HG03103 (cell line): ENCODE measurements around the gene ACVRL1.

ENCODE experiments used
- ATAC-seq: cut with Tn5 transposase; IDR thresholded peaks from one replicate; pipeline ENCODE4 v1.9.1; 2021; ENCODE audit warnings: low read depth; ENCODE audit not compliant: unreplicated experiment

The ACVRL1 gene

GRCh38 chr12:51896236-51896635 is 11.1 kb upstream of the ACVRL1 start:
- ATAC-seq, result no peak

DNA sequence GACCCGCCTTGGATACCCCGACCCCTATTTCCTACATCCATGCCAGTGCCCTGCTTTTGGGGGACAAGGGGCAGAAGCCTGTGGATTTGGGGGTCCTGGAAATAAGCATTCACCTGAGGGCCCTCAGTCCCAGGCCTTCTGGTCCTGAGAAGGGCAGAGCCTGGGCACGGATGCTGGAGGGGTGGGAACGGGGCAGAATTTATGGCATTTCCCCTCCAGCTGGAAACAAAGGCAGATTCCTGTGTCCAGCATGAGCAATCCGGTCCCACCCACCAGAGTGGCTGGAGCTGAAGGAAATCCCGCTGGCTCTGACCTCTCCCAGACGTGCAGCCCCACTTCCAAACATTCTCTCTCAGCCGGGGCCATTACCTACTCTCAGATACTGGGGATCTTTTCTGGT is 10.1 kb upstream of the ACVRL1 start:
- no peak for ATAC-seq

GRCh38 chr12:51898506-51898905 is 8.8 kb upstream of the ACVRL1 start:
- no peak for ATAC-seq

- ATAC-seq, result no peak
Measured at GRCh38 chr12:51898937-51899336, 8.4 kb upstream of the ACVRL1 start.

- no peak for ATAC-seq
Measured at GRCh38 chr12:51900323-51900889, 6.9 kb upstream of the ACVRL1 start.

- no peak for ATAC-seq
Measured at GRCh38 chr12:51901121-51901817, 6.0 kb upstream of the ACVRL1 start.

DNA sequence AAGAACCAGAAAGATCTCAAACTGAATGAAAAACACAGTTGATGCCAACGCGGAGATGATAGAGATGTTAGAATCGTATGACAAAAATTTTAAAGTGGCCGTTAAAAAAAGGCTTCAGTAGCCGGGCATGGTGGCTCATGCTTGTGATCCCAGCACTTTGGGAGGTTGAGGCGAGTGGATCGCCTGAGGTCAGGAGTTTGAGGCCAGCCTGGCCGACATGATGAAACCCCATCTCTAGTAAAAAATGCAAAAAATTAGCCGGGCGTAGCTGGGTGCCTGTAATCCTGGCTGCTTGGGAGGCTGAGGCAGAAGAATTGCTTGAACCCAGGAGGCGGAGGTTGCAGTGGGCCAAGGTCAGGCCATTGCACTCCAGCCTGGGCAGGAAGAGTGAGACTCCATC is 5.4 kb upstream of the ACVRL1 start:
- ATAC-seq, result no peak

DNA sequence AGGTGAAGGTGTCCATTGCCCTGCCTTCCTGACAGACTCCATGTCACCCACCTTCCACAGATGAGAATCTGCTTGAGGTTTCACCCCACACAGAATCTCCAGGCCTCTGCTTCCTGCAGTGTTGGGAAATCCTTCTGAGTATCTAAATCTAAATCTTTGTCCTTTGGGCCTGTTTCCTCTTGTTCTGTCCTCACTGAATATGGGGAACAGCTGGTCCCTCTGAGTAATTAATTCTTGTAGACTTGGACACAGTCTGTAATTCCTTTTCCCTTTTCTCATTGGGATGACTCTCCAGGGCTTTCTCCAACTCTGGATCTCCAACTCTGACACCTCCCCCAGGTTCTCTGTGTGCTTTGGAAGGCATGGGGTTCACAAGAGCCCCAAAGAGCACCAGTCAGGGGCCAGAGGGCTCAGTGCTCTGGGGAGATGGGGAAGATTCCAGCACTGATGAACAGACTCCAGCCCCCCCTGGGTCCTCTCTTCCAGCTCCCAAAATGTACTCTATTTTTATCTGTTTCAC is 2.3 kb upstream of the ACVRL1 start:
- ATAC-seq, result no peak

DNA sequence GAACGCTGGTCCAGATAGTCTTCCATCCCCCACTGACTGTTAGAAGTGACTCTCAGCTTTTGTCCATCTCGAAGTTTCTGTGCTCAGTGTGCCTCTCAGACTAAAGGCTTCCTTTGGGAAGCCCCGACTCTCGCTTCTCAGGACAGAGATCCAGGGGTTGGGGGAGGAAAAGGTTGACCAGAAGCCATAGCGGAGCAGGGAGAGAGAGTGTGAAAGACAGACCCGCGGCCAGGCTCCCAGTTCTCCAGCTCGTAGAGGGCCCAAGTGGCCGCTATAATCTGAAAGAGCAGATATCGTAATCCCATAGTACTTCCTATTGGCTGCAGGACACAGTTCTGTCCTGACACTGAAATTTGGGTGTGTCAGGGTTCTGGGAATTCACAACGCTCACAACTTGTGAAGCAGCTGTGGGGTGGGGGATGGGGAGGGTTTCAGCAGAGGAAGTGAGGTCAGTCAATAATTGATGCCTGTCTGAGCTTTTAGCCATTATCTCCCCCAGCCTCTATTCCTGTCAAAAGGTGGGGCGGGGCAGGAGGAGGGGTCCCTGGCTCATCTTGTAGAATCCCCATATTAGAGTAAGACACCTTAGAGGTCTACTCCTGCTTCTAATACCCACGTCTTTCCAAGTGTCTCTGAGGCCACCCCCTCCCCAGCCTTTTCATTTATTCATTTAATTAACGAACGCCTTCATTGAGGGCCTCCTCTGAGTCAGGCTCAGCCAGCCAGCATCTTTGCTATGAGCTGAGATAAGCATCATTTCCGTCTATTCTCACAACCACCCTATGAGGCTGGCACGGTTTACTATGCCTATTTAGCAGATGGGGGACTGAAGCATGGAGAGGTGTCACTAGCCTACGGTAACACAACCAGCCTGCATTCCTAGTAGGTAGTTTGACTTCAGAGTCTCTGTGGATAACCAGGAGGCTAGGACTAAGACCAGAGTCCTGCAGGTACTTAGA is 1.6 kb upstream of the ACVRL1 start:
- no peak for ATAC-seq

DNA sequence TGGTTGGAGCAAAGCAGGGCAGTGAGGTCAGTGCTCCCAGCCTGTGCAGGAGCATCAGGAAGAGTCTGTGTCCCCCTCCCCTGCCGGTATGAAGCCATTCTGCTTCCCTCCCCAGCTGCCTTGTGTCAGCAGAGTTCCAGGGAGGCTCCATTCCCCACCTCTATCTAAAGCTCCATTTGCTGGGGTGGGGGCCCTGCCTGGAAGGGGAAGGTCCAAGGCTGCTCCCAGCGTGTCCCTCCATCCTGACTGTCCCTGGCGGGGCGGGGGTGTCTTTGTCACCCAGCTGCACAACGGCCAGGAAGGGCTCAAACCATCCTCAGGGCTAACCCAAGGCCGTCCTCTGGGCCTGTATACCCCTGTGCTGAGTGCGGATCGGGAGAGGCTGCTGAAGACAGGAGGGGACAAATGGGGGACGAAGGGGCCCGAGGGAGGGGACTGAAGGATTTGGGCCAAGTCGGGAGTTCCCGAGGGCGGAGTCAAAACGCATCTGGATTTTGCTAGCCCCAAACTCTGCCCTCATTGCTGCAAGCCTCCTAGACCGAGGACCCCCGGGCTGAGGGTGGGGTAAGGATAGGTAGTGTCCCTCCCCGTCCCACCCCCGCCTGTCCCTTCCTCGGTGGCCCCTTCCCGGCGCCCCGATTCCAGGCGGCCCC is 748 bp upstream of the ACVRL1 start:
- ATAC-seq, result no peak

DNA sequence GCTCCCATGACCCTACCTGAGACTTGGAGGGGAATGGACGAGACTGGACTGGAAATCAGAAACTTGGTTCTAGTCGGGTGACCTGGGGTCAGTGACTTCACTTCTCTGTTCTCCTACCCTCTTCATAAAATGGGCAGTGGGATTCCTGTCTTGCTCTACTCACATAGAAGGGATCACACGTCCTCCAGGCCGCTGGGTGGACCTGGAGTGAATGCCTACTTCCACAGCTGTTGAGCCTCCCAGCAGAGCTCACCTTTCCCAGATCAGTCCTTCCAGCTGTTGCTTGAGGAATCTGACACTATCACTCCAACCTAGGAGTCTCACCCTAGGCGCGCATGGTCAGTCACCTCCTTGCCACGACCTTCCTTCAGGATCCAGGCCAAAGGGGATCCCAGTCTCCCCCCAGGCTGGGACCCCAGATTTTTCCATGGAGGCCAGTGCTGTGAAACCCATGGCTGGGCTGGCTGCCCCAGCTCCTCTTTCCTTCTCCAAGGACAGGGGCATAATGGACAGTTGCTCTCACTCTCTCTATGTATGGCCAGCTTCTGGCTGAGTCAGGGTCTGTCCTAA is 637 bp downstream of the ACVRL1 start:
- no peak for ATAC-seq

DNA sequence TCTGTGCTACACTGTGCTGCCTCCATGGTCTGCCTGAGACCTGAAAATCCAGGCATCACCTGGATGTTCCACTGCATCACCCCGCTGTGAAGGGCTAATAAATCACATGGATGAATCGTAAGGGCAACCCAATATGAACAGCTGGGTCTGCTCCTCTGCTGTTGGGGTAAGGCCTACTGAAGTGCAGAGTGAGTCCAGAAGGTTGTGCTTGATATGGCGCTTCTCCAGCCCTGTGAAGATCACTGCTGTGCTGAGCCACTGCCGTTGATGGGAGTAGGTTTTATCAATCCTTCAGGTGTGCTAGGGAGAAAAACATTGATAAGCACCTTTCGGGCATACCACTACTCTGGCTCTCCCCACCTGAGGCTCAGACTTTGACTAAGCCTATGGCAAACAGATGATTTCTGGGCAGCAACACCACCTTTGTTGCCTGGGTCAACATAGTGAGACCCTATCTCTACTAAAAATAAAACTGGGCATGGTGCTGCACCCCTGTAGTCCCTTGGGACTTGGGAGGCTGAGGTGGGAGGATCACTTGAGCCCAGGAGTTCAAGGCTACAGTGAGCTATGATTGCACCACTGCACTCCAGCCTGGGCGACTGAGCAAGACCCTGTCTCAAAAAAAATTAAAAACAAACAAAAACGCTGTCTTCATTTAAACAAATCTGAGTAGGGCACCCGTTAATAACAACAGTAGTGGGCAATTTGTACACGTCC is 1.7 kb downstream of the ACVRL1 start:
- ATAC-seq, result no peak

GRCh38 chr12:51910168-51910567 is 2.9 kb downstream of the ACVRL1 start:
- no peak for ATAC-seq

- no peak for ATAC-seq
Measured at GRCh38 chr12:51910691-51911090, 3.4 kb downstream of the ACVRL1 start.

DNA sequence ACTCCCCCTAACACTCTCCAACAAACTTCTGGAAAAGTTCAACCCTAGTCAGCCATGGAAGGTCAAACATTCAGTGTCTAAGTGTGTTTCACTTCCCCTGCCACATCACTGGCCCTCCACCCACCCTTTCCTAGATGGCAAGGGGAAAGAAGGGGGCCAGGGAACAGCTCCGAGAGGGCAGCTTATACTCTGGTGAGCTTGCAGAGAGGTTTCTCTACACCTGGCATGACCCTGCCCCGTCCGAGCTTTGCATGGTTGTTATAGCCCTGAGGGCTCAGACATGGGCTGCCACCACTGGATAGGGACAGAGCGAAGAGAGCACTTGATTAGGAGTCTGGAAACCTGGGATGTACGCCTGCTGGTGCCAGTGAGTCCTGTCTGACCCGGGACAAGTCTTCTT is 4.0 kb downstream of the ACVRL1 start:
- no peak for ATAC-seq

DNA sequence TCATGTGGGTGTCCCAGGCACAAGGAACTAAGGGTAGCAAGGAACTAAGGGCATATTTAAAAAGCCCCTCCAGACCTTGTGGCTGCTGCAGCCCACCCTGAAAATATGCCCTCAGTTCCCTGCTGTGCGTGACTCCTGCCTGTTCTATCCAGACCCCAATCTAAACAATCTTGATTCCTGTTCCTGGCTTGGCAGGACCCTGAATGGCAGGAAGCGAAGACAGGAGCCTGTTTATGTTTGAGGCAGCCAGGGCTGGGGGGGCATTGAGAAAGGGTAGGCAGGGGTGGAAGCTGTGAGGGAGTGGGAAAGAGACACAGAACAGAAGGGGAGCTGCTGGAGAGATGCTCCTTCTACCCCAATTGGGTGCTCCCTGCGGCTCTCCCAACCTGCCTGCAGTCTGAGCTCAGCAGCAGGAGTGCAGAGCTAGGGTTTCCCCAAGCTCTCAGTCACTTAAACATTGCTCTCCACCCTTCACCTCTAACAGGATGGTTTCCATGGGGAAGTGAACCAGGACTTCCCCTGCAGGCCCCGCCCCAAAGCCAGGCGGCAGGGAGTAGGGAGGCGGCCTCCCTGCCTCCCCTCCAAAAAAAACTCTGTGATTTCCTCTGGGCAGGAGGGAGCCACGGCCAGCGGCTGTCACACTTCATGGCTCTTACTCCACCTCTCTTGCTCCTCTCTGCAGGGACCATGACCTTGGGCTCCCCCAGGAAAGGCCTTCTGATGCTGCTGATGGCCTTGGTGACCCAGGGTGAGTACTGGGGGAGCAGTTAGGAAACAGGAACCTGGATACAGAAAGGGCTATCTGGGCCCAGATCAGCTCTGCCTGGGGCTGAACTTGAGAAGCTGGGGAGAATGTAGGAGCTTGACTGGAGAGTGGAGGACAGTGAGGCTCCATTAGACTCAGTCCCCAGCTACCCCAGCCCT is 4.7 kb downstream of the ACVRL1 start:
- ATAC-seq, result no peak

- no peak for ATAC-seq
Measured at GRCh38 chr12:51913071-51914033, 6.0 kb downstream of the ACVRL1 start.
